A549 (cell line): ENCODE measurements around the gene SPEN. TPM values are rescaled to one million over a fixed set of nuclear protein-coding genes. Genes with fewer than 3 reads are reported as not detected.

ENCODE experiments used
- ATAC-seq, 2 experiments: fragments of 200-7000 bp in 1 of 2; fragments of >200 bp in 1 of 2; cut with Nextera tagmentation in 1 of 2; cut with Tn5 transposase in 1 of 2; 3 replicates each; pipeline versions ENCODE4 v1.8.0 to v1.9.1; 2018 to 2020; ENCODE audit warnings: mild to moderate bottlenecking in 1 of 2, moderate library complexity in 1 of 2
- CTCF ChIA-PET: fragments of 300-600 bp; sonication (Branson Sonifier 250); formaldehyde crosslinking; extraction: SDS; loops from one replicate; lab custom pipeline; 2021; ENCODE audit warnings: antibody characterized with exemption, inconsistent platforms; lab: Yijun Ruan, JAX
- POLR2A ChIA-PET: fragments of 350-600 bp; formaldehyde crosslinking; extraction: SDS; loops from one replicate; lab custom pipeline; 2021; ENCODE audit warnings: antibody characterized with exemption, inconsistent platforms; lab: Yijun Ruan, JAX
- DNase-seq, 2 experiments: peaks; one replicate each; pipeline versions ENCODE4 v3.0.0 to v3.0.0-alpha.2; 2011 to 2016; ENCODE audit warnings: low read depth in 1 of 2, low spot score in 1 of 2
- FAIRE-seq: peaks from 2 replicates; lab custom pipeline; 2011; peaks lifted over from hg19 to GRCh38; lab: Jason Lieb, UNC
- H3K27ac ChIP-seq, 2 experiments: fragments of >200 bp; sonication (Bioruptor Twin); formaldehyde crosslinking; 3 replicates each; pipeline ENCODE4 v1.5.1; 2016 to 2017
- H3K4me1 ChIP-seq: fragments of >200 bp; sonication (Bioruptor Twin); formaldehyde crosslinking; 3 replicates; pipeline ENCODE4 v1.6.1; 2016
- H3K4me2 ChIP-seq: fragments of >200 bp; sonication (Bioruptor Twin); formaldehyde crosslinking; 3 replicates; pipeline ENCODE4 v1.6.1; 2016
- H3K4me3 ChIP-seq: fragments of >200 bp; sonication (Bioruptor Twin); formaldehyde crosslinking; 3 replicates; pipeline ENCODE4 v1.5.1; 2016
- H3K9me3 ChIP-seq: fragments of >200 bp; sonication (Bioruptor Twin); formaldehyde crosslinking; 3 replicates; pipeline ENCODE4 v1.6.1; 2016
- CEBPB ChIP-seq, 2 experiments: fragments of >200 bp in 1 of 2; sonication (Bioruptor Twin) in 1 of 2; formaldehyde crosslinking in 1 of 2; IDR thresholded peaks; 2 replicates each; pipeline ENCODE4 v1.6.1; 2012 to 2016
- CHD2 ChIP-seq: fragments of 150-350 bp; IDR thresholded peaks from 2 replicates; pipeline ENCODE4 v1.6.1; 2014; ENCODE audit warnings: low read length; ENCODE audit not compliant: partially characterized antibody
- CHD4 ChIP-seq: fragments of 200-600 bp; sonication (generic); IDR thresholded peaks from 2 replicates; pipeline ENCODE4 v1.6.1; 2016; ENCODE audit warnings: antibody characterized with exemption, mild to moderate bottlenecking, borderline replicate concordance
- CTCF ChIP-seq: fragments of >200 bp; sonication (Bioruptor Twin); formaldehyde crosslinking; IDR thresholded peaks from 3 replicates; pipeline ENCODE4 v1.5.1; 2016
- ESRRA ChIP-seq: fragments of 150-350 bp; IDR thresholded peaks from 2 replicates; pipeline ENCODE4 v1.6.1; 2014; ENCODE audit warnings: mild to moderate bottlenecking, low read length, borderline replicate concordance
- GATA3 ChIP-seq: IDR thresholded peaks from 2 replicates; pipeline ENCODE4 v1.6.1; 2012; ENCODE audit warnings: borderline replicate concordance
- HES2 ChIP-seq: fragments of >200 bp; sonication (Bioruptor Twin); formaldehyde crosslinking; IDR thresholded peaks from 2 replicates; pipeline ENCODE4 v1.6.1; 2016
- HEYL ChIP-seq: fragments of 250-450 bp; sonication (Bioruptor Pico); IDR thresholded peaks from 2 replicates; pipeline ENCODE4 v1.8.0; 2021; ENCODE audit warnings: mild to moderate bottlenecking, moderate library complexity
- MAFK ChIP-seq: fragments of 450-650 bp; IDR thresholded peaks from 2 replicates; pipeline ENCODE4 v1.6.1; 2014; ENCODE audit not compliant: partially characterized antibody
- MAZ ChIP-seq: fragments of 150-350 bp; IDR thresholded peaks from 2 replicates; pipeline ENCODE4 v1.6.1; 2014; ENCODE audit warnings: antibody characterized with exemption, low read depth, low read length, borderline replicate concordance
- PHF8 ChIP-seq: fragments of 200-600 bp; sonication (generic); IDR thresholded peaks from 2 replicates; pipeline ENCODE4 v1.6.1; 2016; ENCODE audit warnings: low read depth, mild to moderate bottlenecking, antibody characterized with exemption, moderate library complexity, borderline replicate concordance
- POLR2A ChIP-seq: IDR thresholded peaks from 2 replicates; pipeline ENCODE4 v1.6.1; 2012; ENCODE audit warnings: mild to moderate bottlenecking, low read length
- POLR2AphosphoS2 ChIP-seq: conservative IDR thresholded peaks from 2 replicates; pipeline ENCODE4 v1.6.1; 2012; ENCODE audit warnings: low read length, improper control_type of control experiment, inconsistent platforms
- RAD21 ChIP-seq, 2 experiments: fragments of >200 bp in 1 of 2; sonication (Bioruptor Twin) in 1 of 2; formaldehyde crosslinking in 1 of 2; IDR thresholded peaks in 1 of 2; conservative IDR thresholded peaks in 1 of 2; 2 replicates in 1 of 2; 3 replicates in 1 of 2; pipeline ENCODE4 v1.6.1; 2012 to 2018; ENCODE audit warnings: inconsistent platforms in 1 of 2
- RARB ChIP-seq: fragments of 250-450 bp; sonication (Bioruptor Pico); IDR thresholded peaks from 2 replicates; pipeline ENCODE4 v1.8.0; 2021; ENCODE audit warnings: mild to moderate bottlenecking, moderate library complexity
- REST ChIP-seq: fragments of 200-600 bp; sonication (generic); IDR thresholded peaks from 2 replicates; pipeline ENCODE4 v1.6.1; 2016; ENCODE audit warnings: antibody characterized with exemption, mild to moderate bottlenecking, moderate library complexity
- RNF2 ChIP-seq: fragments of 200-600 bp; sonication (generic); IDR thresholded peaks from 2 replicates; pipeline ENCODE4 v1.6.1; 2016; ENCODE audit warnings: low read depth, mild to moderate bottlenecking, antibody characterized with exemption, moderate library complexity, borderline replicate concordance
- SMC3 ChIP-seq: fragments of >200 bp; sonication (Bioruptor Twin); formaldehyde crosslinking; IDR thresholded peaks from 3 replicates; pipeline ENCODE4 v1.6.1; 2018; ENCODE audit warnings: inconsistent platforms
- SREBF2 ChIP-seq: fragments of 450-650 bp; IDR thresholded peaks from 2 replicates; pipeline ENCODE4 v1.6.1; 2014; ENCODE audit warnings: mild to moderate bottlenecking, moderate library complexity
- TFCP2L1 ChIP-seq: fragments of 250-450 bp; sonication (Bioruptor Pico); IDR thresholded peaks from 2 replicates; pipeline ENCODE4 v1.5.0; 2021; ENCODE audit warnings: mild to moderate bottlenecking
- USF2 ChIP-seq: fragments of 450-650 bp; IDR thresholded peaks from 2 replicates; pipeline ENCODE4 v1.6.1; 2014; ENCODE audit warnings: antibody characterized with exemption
- ZNF302 ChIP-seq: fragments of 250-450 bp; sonication (Bioruptor Pico); IDR thresholded peaks from 2 replicates; pipeline ENCODE4 v1.9.0; 2021; ENCODE audit warnings: inconsistent platforms, mild to moderate bottlenecking, moderate library complexity
- WGBS: methylation state at CpG from one replicate; pipeline ENCODE4 v1.1.6; 2017; ENCODE audit errors: missing lambda C conversion rate; 5-methylcytosine and 5-hydroxymethylcytosine counted together
- polyA plus RNA-seq, 4 experiments: library from polyadenylated mRNA; depleted of rRNA in 3 of 4; stranded (reverse); fragments of >200 nt; fragmentation: RNase III in 1 of 4; extraction: RNeasy Plus Mini Kit Qiagen cat#74134 plus additional on column Dnase treatment in 1 of 4; gene quantifications; 2 replicates in 3 of 4; 3 replicates in 1 of 4; pipeline ENCODE4 v1.2.3, GENCODE V29; 2011 to 2017

The SPEN gene
- polyA plus RNA-seq, 2 of the 4 experiments (the other 2 are of a cell fraction): 7.0 to 15.5 TPM

GRCh38 chr1:15870421-15870820 is 22.9 kb downstream of the SPEN start:
- TF ChIP-seq RARB (CRISPR knock-in tag) (no peak), MAFK (no peak), RNF2 (no peak), TFCP2L1 (no peak), MAZ (no peak), CHD2 (no peak), ESRRA (no peak), POLR2A (no peak), SREBF2 (no peak), GATA3 (no peak), ZNF302 (no peak), POLR2AphosphoS2 (no peak), SMC3 (no peak), CEBPB (IDR thresholded peaks at IDR 0.05) (no peak)

GRCh38 chr1:15874471-15874870 is 27.0 kb downstream of the SPEN start:
- peaks cover 28% of the 10 kb centered on the region; the same call in 2 of the 3 replicates for H3K4me1 ChIP-seq
- no peak for FAIRE-seq
- no peak for ATAC-seq
- ChIA-PET CTCF (interaction anchor here (0.9 to 4.9 kb wide), 3 partner anchors 59 to 83 kb away, joined by 3 to 20 read pairs (median 6); no protein-coding TSS in a partner anchor), POLR2A (no interaction called here)
- WGBS: 36% methylated on average over 1 of the region's 1 CpG
- H3K9me3 ChIP-seq: no peaks in the 10 kb centered on the region
- no peak overlapping the region for H3K4me3 ChIP-seq
- no peak overlapping the region for H3K27ac ChIP-seq
- TF ChIP-seq MAFK: no peak
- no peak for TF ChIP-seq SMC3
- no peak for DNase-seq
- no peak overlapping the region for H3K4me2 ChIP-seq

More at GRCh38 chr1:15870421-15870820, 22.9 kb downstream of the SPEN start:
- ATAC-seq: no peak
- Histone ChIP-seq H3K4me1 (peaks cover 22% of the 10 kb centered on the region; the same call in 2 of the 3 replicates), H3K27ac (no peak overlapping the region), H3K4me3 (no peak overlapping the region), H3K4me2 (no peak overlapping the region), H3K9me3 (no peaks in the 10 kb centered on the region)
- FAIRE-seq: no peak
- ChIA-PET POLR2A (no interaction called here), CTCF (interaction anchor here (0.5 to 1.3 kb wide), 2 partner anchors 72 to 79 kb away, joined by 3 to 6 read pairs; no protein-coding TSS in a partner anchor)
- WGBS: 43% methylated on average over 1 of the region's 1 CpG
- no peak for DNase-seq

- ChIA-PET POLR2A (interaction anchor here (1.2 kb wide), 1 partner anchor 43 kb away, joined by 4 read pairs; no protein-coding TSS in a partner anchor), CTCF (interaction anchor here (0.6 to 4.9 kb wide), 20 partner anchors 9 to 85 kb away, joined by 3 to 20 read pairs (median 4); partner anchors contain the start of gene SPEN)
- DNase-seq (peak; percentile 45 to 75), FAIRE-seq (no peak), ATAC-seq (peak; percentile 98 to 99)
- TF ChIP-seq GATA3 (no peak), CTCF (peak; percentile 19; the same call in 1 of the 3 replicates), SMC3 (peak; percentile 23; the same call in 1 of the 3 replicates), RAD21 (conservative IDR thresholded peaks at IDR 0.05 in 1 of 2, IDR thresholded peaks at IDR 0.05 in 1 of 2) (peak; percentile 21 to 29; a peak in 2 of 5 replicates), USF2 (no peak)
- Histone ChIP-seq H3K27ac (no peak overlapping the region), H3K4me2 (no peak overlapping the region), H3K4me1 (peaks cover 22% of the 10 kb centered on the region; the same call in 2 of the 3 replicates), H3K9me3 (no peaks in the 10 kb centered on the region), H3K4me3 (no peak overlapping the region)
- WGBS: 76% methylated on average over 10 of the region's 12 CpGs
Measured at GRCh38 chr1:15876357-15877055, 29.0 kb downstream of the SPEN start.

GRCh38 chr1:15881961-15882360 is 34.5 kb downstream of the SPEN start:
- no peak overlapping the region for H3K4me2 ChIP-seq
- FAIRE-seq: no peak
- TF ChIP-seq HEYL (CRISPR knock-in tag) (no peak), CHD4 (no peak), HES2 (no peak), PHF8 (no peak), SREBF2 (no peak), REST (no peak)

More at GRCh38 chr1:15881961-15882360, 34.5 kb downstream of the SPEN start:
- POLR2A ChIA-PET: no interaction called here
- DNase-seq: no peak
- Histone ChIP-seq H3K27ac (no peak overlapping the region), H3K4me3 (no peak overlapping the region), H3K4me1 (peaks cover 28% of the 10 kb centered on the region), H3K9me3 (no peaks in the 10 kb centered on the region)
- CTCF ChIA-PET: no interaction called here
- 93% methylated on average over 5 of the region's 5 CpGs for WGBS
- no peak for ATAC-seq
